Ovary (tissue), 9 donors: ENCODE measurements around the gene TST. TPM values are rescaled to one million over a fixed set of nuclear protein-coding genes. Genes with fewer than 3 reads are reported as not detected.

Experiments
- DNase-seq, 5 donors: peaks; one replicate each; pipeline ENCODE4 v3.0.0-alpha.2; 2019 to 2020
- H3K27ac ChIP-seq, 2 donors: fragments of 200-600 bp; one replicate each; pipeline versions ENCODE4 v1.5.1 to v1.8.0; 2019 to 2022
- H3K27me3 ChIP-seq: fragments of 200-600 bp; one replicate; pipeline ENCODE4 v1.8.0; 2022
- H3K36me3 ChIP-seq: fragments of 200-600 bp; sonication (generic); one replicate; pipeline ENCODE4 v1.5.1; 2019
- H3K4me1 ChIP-seq: one replicate; pipeline ENCODE4 v1.8.1; 2013; ENCODE audit warnings: mild to moderate bottlenecking, moderate library complexity; ENCODE audit not compliant: insufficient read depth
- H3K4me3 ChIP-seq: fragments of 200-600 bp; sonication (generic); one replicate; pipeline ENCODE4 v1.5.1; 2017
- H3K9me3 ChIP-seq, 2 donors: fragments of 200-600 bp in 1 of 2; sonication (generic) in 1 of 2; one replicate each; pipeline versions ENCODE4 v1.5.1 to v1.8.1; 2013 to 2019; ENCODE audit warnings: mild to moderate bottlenecking in 1 of 2, moderate library complexity in 1 of 2
- CTCF ChIP-seq, 3 donors: fragments of 450-650 bp in 2 of 3; fragments of 200-600 bp in 1 of 3; IDR thresholded peaks; one replicate each; pipeline versions ENCODE4 v1.5.1 to v1.8.0; 2016 to 2022; ENCODE audit warnings: antibody characterized with exemption in 3 of 3, mild to moderate bottlenecking in 1 of 3
- EP300 ChIP-seq: sonication (generic); formaldehyde crosslinking; IDR thresholded peaks from one replicate; pipeline ENCODE4 v1.6.1; 2017; ENCODE audit warnings: antibody characterized with exemption
- POLR2A ChIP-seq: fragments of 450-650 bp; IDR thresholded peaks from one replicate; pipeline ENCODE4 v1.6.1; 2017; ENCODE audit warnings: antibody characterized with exemption, mild to moderate bottlenecking, moderate library complexity
- WGBS, 3 donors: extraction: QIAGEN DNeasy Blood & Tissue Kit in 1 of 3; methylation state at CpG; one replicate each; pipeline versions ENCODE4 v1.1.5 to v1.1.7; 2013 to 2017; 5-methylcytosine and 5-hydroxymethylcytosine counted together
- intact Hi-C, 4 donors: fragments of 100-400 bp; cut with DNase I; formaldehyde crosslinking; loops; one replicate each; pipeline versions ENCODE4 v1.11.0 to v1.15.1; 2022 to 2023
- polyA plus RNA-seq, 2 donors: library from polyadenylated mRNA; stranded (reverse); fragments of 200-250 nt in 1 of 2; fragments of 350-450 nt in 1 of 2; fragmentation: Illumina TruSeq in 1 of 2; extraction: RNeasy Lipid Tissue Mini Kit (QIAGEN cat#74804) in 1 of 2; gene quantifications; one replicate each; pipeline ENCODE4 v1.2.3, GENCODE V29; 2013 to 2014
- total RNA-seq, 7 donors: library from RNA; depleted of rRNA in 2 of 7; stranded (reverse); fragments of >200 nt in 2 of 7; fragmentation: NEBNext Ultra II Directional in 3 of 7; extraction: Animal tissue kit (Norgen Biotek cat#: 25700) in 3 of 7; gene quantifications; one replicate each; pipeline versions ENCODE4 v1.1.0 to v1.2.4, GENCODE V29; 2016 to 2023
- donor health status: DM: no; HTN: no; CAD: no; lungs with moderate emphysema.
- donor health status: DM: no; HTN: no; CAD: no.
- donor health status: Bipolar disorder and iron deficiency.
- donor health status: DM: yes; HTN: yes; CAD: no.
- donor health status: DM: no; HTN: no; CAD: no.
- donor health status: DM: yes; HTN: yes; CAD: no.

The TST gene
- total and polyA plus RNA-seq, 9 donors = 6.4 to 59.9 (median 42.4) TPM

GRCh38 chr22:37018086-37018814 lies 997 bp downstream of the TST start:
- DNase-seq = no peak
- peak overlapping the region; percentile 83 for H3K27ac ChIP-seq
- no peaks in the 10 kb centered on the region for H3K27me3 ChIP-seq
- H3K9me3 ChIP-seq = no peaks in the 10 kb centered on the region
- TF ChIP-seq POLR2A (no peak), EP300 (no peak), CTCF (IDR thresholded peaks at IDR 0.05) (no peak)
- 38 to 50% (median 43%) methylated on average over 41 to 45 of the region's 45 CpGs for WGBS, 3 donors
- no peaks in the 10 kb centered on the region for H3K36me3 ChIP-seq
- H3K4me3 ChIP-seq = peak overlapping the region; percentile 87
- peaks cover 22% of the 10 kb centered on the region for H3K4me1 ChIP-seq
- intact Hi-C loops = no loop called here

- Histone ChIP-seq H3K36me3 (no peaks in the 10 kb centered on the region), H3K27me3 (no peaks in the 10 kb centered on the region), H3K4me3 (no peak overlapping the region), H3K9me3 (no peaks in the 10 kb centered on the region), H3K27ac (peak overlapping the region in 1 of 2 donors; percentile 83), H3K4me1 (peaks cover 18% of the 10 kb centered on the region)
- TF ChIP-seq CTCF (IDR thresholded peaks at IDR 0.05) (no peak), EP300 (no peak), POLR2A (no peak)
- WGBS, 3 donors = 66 to 74% (median 68%) methylated on average over 10 of the region's 10 CpGs
- intact Hi-C loops = no loop called here
- no peak for DNase-seq
Measured at GRCh38 chr22:37017356-37017755, 1.9 kb downstream of the TST start.

GRCh38 chr22:37016134-37016910 lies 2.9 kb downstream of the TST start:
- intact Hi-C loops = no loop called here
- Histone ChIP-seq H3K27me3 (no peaks in the 10 kb centered on the region), H3K27ac (peak overlapping the region in 1 of 2 donors; percentile 83), H3K9me3 (no peaks in the 10 kb centered on the region), H3K4me1 (peaks cover 15% of the 10 kb centered on the region), H3K36me3 (no peaks in the 10 kb centered on the region), H3K4me3 (no peak overlapping the region)
- no peak for TF ChIP-seq CTCF (IDR thresholded peaks at IDR 0.05)
- TF ChIP-seq POLR2A = no peak
- no peak for TF ChIP-seq EP300
- WGBS, 3 donors = 72 to 78% (median 74%) methylated on average over 14 of the region's 14 CpGs
- DNase-seq = peak in 1 of 5 donors; percentile 45

- no peaks in the 10 kb centered on the region for H3K27me3 ChIP-seq
- H3K4me3 ChIP-seq = no peak overlapping the region
- H3K27ac ChIP-seq = peak overlapping the region in 1 of 2 donors; percentile 8
- H3K9me3 ChIP-seq = no peaks in the 10 kb centered on the region
- WGBS, 3 donors = 73 to 82% (median 80%) methylated on average over 4 of the region's 4 CpGs
- TF ChIP-seq EP300 = no peak
- no peak for TF ChIP-seq POLR2A
- TF ChIP-seq CTCF (IDR thresholded peaks at IDR 0.05) = no peak
- no peaks in the 10 kb centered on the region for H3K36me3 ChIP-seq
- intact Hi-C loops = no loop called here
- peaks cover 13% of the 10 kb centered on the region for H3K4me1 ChIP-seq
- DNase-seq = no peak
Measured at GRCh38 chr22:37015587-37015878, 3.7 kb downstream of the TST start.
